Measurements from ENCODE around the gene WDFY2.

DNA sequence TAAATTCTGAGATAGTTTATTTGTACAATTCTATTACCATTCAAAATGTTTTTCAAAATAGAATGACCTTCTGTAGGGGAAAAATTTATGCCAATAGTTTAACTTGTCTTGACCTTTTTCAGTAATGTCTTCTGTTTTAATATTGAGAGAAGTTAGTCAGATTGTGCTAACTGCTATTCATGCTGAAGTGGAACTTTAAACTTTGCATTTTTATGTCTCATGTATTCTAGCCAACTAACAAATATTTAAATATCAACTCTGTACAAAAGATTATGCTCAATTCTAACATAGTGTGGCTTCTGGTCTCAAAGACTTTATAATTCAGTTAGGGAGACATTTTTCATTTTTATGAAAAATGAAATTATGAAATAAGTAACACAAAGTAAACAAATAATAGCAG is 94.2 kb downstream of the WDFY2 start:
- TF ChIP-seq CTCF (IDR thresholded peaks at IDR 0.05; ENCODE audit: low read depth, low read length) (no peak), POLR2A (IDR thresholded peaks at IDR 0.05; ENCODE audit: extremely low read depth, insufficient read length) (no peak), MYC (IDR thresholded peaks at IDR 0.05; ENCODE audit: low read depth, low read length) (no peak)
- TF ChIP-seq, protein P1, sequence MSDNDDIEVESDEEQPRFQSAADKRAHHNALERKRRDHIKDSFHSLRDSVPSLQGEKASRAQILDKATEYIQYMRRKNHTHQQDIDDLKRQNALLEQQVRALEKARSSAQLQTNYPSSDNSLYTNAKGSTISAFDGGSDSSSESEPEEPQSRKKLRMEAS (IDR thresholded peaks at IDR 0.05; ENCODE audit: low read depth, low read length), result no peak

Data from NB4 (cell line).